PFSK-1 (cell line): ENCODE results near the gene ABCC4.

Experiments used
- FOXP2 ChIP-seq: optimal IDR thresholded peaks from 2 replicates; pipeline ENCODE3; 2011; ENCODE audit warnings: borderline replicate concordance, control low read depth, inconsistent platforms; ENCODE audit not compliant: insufficient read depth; ENCODE audit errors: extremely low read length, extremely low read depth
- POLR2AphosphoS5 ChIP-seq: IDR thresholded peaks from 2 replicates; pipeline ENCODE4 v1.6.1; 2012; ENCODE audit warnings: low read depth, mild to moderate bottlenecking, control low read depth, low read length, moderate library complexity
- REST ChIP-seq, 2 experiments: IDR thresholded peaks; 2 replicates each; pipeline versions ENCODE4 v1.6.1 to v1.8.0; 2011 to 2012; ENCODE audit warnings: low read depth in 2 of 2, low read length in 2 of 2, control low read depth in 1 of 2, inconsistent platforms in 1 of 2, mild to moderate bottlenecking in 1 of 2, moderate library complexity in 1 of 2; ENCODE audit not compliant: insufficient read depth in 1 of 2
- SIN3A ChIP-seq: IDR thresholded peaks from 2 replicates; pipeline ENCODE4 v1.6.1; 2012; ENCODE audit warnings: mild to moderate bottlenecking, low read length, moderate library complexity, borderline replicate concordance; ENCODE audit not compliant: insufficient read depth
- TAF1 ChIP-seq: IDR thresholded peaks from 2 replicates; pipeline ENCODE4 v1.6.1; 2012; ENCODE audit warnings: low read length, control low read depth, borderline replicate concordance; ENCODE audit not compliant: insufficient read depth

Gene ABCC4

GRCh38 chr13:95184317-95184716, 116.9 kb downstream of the ABCC4 start:
- TF ChIP-seq REST (IDR thresholded peaks at IDR 0.05; ENCODE audit: insufficient read depth in 1 of 2, low read depth in 2 of 2, low read length in 2 of 2) (no peak), POLR2AphosphoS5 (no peak), TAF1 (no peak), SIN3A (no peak), FOXP2 (no peak)

DNA sequence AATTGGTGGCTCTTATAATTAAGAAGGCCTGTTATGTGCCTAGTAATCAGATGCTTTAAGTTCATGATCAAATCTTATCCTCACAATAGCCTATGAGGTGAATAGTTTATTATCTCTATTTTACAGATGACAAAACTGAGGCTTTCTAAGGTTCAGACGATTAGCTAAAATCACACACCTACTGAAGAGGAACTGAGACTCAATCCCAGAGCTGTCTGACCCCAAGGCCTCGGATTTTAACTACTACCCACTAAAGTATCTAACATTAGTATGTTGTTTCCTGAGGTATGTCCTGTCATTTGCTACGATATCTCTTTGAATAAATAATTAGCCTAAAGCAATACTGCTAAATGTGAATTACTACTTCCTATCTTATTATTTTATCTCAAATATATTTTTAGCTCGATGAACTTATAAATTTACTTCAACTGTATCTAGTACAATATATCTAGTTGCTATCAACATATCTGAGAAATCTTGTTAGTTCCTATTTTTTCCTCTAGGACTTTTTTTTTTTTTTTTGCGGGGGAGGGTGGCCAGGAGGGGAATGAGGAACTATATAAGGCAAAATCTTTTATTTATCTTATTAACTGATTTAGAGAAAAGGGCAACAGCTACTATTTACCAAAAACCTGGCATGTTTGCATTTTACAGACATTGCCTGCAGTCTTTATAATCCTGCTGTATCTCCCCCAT, 118.5 kb downstream of the ABCC4 start:
- no peak for TF ChIP-seq FOXP2
- TF ChIP-seq POLR2AphosphoS5 = no peak
- TF ChIP-seq TAF1 = no peak
- TF ChIP-seq REST (IDR thresholded peaks at IDR 0.05; ENCODE audit: insufficient read depth in 1 of 2, low read depth in 2 of 2, low read length in 2 of 2) = no peak
- no peak for TF ChIP-seq SIN3A

GRCh38 chr13:95181586-95181985, 119.7 kb downstream of the ABCC4 start:
- TF ChIP-seq SIN3A (no peak), TAF1 (no peak), REST (IDR thresholded peaks at IDR 0.05; ENCODE audit: insufficient read depth in 1 of 2, low read depth in 2 of 2, low read length in 2 of 2) (no peak), FOXP2 (no peak), POLR2AphosphoS5 (no peak)

- no peak for TF ChIP-seq REST (IDR thresholded peaks at IDR 0.05; ENCODE audit: insufficient read depth in 1 of 2, low read depth in 2 of 2, low read length in 2 of 2)
- no peak for TF ChIP-seq SIN3A
- TF ChIP-seq POLR2AphosphoS5 = no peak
- TF ChIP-seq FOXP2 = no peak
- TF ChIP-seq TAF1 = no peak
These were observed 120.6 kb downstream of the ABCC4 start for GRCh38 chr13:95180513-95181245.
